Hepatocyte (in vitro differentiated cells): ENCODE results near the gene COL5A1.

Source experiments
- EZH2 ChIP-seq: fragments of 200-600 bp; sonication (generic); IDR thresholded peaks from 2 replicates; pipeline ENCODE4 v1.6.1; 2016; ENCODE audit warnings: antibody characterized with exemption, mild to moderate bottlenecking, borderline replicate concordance
- EZH2phosphoT487 ChIP-seq: fragments of 200-600 bp; sonication (generic); IDR thresholded peaks from one replicate; pipeline ENCODE4 v1.6.1; 2018; ENCODE audit warnings: antibody characterized with exemption, mild to moderate bottlenecking, low read depth, moderate library complexity; ENCODE audit not compliant: unreplicated experiment, severe bottlenecking
- TF ChIP-seq, protein P1 (sequence below): fragments of 200-600 bp; sonication (generic); IDR thresholded peaks from 2 replicates; pipeline ENCODE4 v1.5.1; 2016; ENCODE audit warnings: antibody characterized with exemption, mild to moderate bottlenecking; ENCODE audit not compliant: poor library complexity

- TF ChIP-seq, protein P1, sequence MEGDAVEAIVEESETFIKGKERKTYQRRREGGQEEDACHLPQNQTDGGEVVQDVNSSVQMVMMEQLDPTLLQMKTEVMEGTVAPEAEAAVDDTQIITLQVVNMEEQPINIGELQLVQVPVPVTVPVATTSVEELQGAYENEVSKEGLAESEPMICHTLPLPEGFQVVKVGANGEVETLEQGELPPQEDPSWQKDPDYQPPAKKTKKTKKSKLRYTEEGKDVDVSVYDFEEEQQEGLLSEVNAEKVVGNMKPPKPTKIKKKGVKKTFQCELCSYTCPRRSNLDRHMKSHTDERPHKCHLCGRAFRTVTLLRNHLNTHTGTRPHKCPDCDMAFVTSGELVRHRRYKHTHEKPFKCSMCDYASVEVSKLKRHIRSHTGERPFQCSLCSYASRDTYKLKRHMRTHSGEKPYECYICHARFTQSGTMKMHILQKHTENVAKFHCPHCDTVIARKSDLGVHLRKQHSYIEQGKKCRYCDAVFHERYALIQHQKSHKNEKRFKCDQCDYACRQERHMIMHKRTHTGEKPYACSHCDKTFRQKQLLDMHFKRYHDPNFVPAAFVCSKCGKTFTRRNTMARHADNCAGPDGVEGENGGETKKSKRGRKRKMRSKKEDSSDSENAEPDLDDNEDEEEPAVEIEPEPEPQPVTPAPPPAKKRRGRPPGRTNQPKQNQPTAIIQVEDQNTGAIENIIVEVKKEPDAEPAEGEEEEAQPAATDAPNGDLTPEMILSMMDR, result no peak
- TF ChIP-seq EZH2phosphoT487, result no peak
- TF ChIP-seq EZH2, result no peak
These were observed 23.3 kb upstream of the COL5A1 start for GRCh38 chr9:134618163-134618832.
